Stimulated activated naive CD8-positive, alpha-beta T cell treated with anti-CD3 and anti-CD28 coated beads, Interleukin-15, Interleukin-2, amounts not matched to agents 100 ng/mL and 50 ng/mL, for 24 hours (primary cell): Measurements from ENCODE around the gene CFAP92.

Experiments used
- H3K27ac Mint-ChIP-seq: one replicate; pipeline ENCODE4 v1.8.0; 2021; ENCODE audit warnings: mild to moderate bottlenecking, mixed read lengths
- H3K27me3 Mint-ChIP-seq: one replicate; pipeline ENCODE4 v1.8.0; 2021; ENCODE audit warnings: mixed read lengths
- H3K36me3 Mint-ChIP-seq: one replicate; pipeline ENCODE4 v1.8.0; 2021; ENCODE audit warnings: low read depth, mixed read lengths
- H3K4me1 Mint-ChIP-seq: one replicate; pipeline ENCODE4 v1.8.0; 2021; ENCODE audit warnings: low read depth, mixed read lengths
- H3K4me3 Mint-ChIP-seq: one replicate; pipeline ENCODE4 v1.8.0; 2021; ENCODE audit warnings: mild to moderate bottlenecking, mixed read lengths
- H3K9me3 Mint-ChIP-seq: one replicate; pipeline ENCODE4 v1.8.0; 2021; ENCODE audit warnings: mixed read lengths

CFAP92 gene

DNA sequence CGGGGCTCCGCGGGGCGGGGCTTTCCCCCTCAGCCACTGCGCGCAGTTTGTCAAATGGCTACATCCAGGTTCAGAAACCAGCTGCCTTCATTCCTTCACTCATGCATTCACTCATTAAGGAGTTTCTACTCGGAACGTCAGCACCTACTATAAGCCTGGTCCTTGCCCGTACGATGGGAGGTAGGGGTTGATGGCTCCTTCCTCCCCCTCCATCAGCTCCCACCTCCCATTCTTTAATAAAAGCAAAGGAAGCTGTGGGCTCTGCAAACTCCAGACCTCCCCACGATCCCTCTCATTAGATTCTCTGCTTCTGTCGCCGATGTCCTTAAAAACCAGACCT is 267 bp upstream of the CFAP92 start:
- Mint-ChIP-seq H3K4me3 (peak overlapping the region; percentile 27), H3K36me3 (no peaks in the 10 kb centered on the region), H3K27ac (no peak overlapping the region), H3K4me1 (peaks cover 29% of the 10 kb centered on the region), H3K9me3 (no peaks in the 10 kb centered on the region), H3K27me3 (peaks cover 4% of the 10 kb centered on the region)

DNA sequence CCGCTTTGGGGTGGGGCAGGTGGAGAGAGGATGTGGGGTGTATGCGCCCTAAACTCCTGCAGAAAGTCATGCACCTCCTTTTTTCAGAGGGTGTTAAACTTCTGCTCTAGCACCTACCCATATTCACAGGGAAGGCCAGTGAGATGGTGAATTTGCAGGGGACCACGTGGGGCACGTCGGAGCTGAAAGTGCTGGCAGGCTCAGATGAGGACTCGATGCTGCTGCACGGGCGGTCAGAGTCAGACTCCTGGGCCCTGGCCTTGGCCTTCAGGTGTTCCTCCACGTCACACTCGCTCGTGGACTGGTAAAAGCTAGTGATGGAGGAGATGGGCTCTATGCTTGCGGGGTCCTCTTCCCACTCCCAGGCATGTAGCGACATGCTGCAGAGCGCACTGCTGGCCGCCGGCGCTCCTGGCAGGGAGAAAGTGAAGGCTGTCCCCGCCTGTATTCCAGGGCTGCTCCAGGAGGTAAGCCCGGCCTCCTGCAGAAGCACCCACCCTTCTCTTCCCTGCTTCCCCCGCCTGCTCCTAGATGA is 883 bp downstream of the CFAP92 start:
- peaks cover 24% of the 10 kb centered on the region for H3K4me1 Mint-ChIP-seq
- H3K27ac Mint-ChIP-seq, result no peak overlapping the region
- no peaks in the 10 kb centered on the region for H3K9me3 Mint-ChIP-seq
- peak overlapping the region; percentile 52 for H3K4me3 Mint-ChIP-seq
- no peaks in the 10 kb centered on the region for H3K36me3 Mint-ChIP-seq
- no peaks in the 10 kb centered on the region for H3K27me3 Mint-ChIP-seq

DNA sequence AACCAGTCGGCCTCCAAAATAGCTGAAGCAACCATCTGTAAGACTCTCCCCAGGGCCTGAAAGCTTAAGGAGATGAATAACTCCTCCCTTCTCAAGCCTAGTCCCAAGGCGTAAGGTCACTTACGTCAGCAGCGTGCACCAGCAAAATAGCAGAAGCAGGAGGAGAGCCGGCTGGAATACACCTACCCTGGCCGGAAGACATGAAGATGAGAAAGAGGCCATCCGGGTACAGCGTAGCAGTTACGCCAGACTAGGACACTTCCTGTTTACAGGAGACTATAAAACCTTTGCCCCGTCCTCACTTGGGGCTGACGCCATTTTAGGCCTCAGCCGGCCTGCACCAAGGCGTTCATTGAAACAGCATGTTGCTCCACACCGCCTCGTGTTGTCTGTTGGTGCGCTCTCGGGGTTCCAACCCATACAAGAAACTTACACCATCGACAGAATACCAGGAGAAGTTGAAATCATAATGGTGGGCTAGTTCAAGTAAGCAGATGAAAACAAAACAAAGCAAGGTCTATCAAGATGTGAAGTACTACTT is 2.5 kb downstream of the CFAP92 start:
- Mint-ChIP-seq H3K9me3 (no peaks in the 10 kb centered on the region), H3K27me3 (no peaks in the 10 kb centered on the region), H3K36me3 (no peaks in the 10 kb centered on the region), H3K4me1 (peaks cover 24% of the 10 kb centered on the region), H3K4me3 (no peak overlapping the region), H3K27ac (no peak overlapping the region)

DNA sequence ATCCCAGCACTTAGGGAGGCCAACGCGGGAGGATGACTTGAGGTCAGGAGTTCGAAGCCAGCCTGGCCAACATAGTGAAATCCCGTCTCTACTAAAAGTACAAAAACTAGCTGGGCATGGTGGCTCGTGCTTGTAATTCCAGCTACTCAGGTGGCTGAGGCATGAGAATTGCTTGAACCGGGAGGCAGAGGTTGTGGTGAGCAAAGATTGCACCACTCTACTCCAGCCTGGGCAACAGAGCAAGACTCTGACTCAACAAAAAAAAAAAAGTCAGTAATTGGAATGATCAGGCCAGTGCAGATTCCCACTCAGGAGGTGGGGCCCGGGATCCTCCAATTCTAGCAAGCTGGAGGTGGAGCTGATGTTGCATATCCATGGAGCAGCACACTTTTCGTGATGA is 5.6 kb downstream of the CFAP92 start:
- Mint-ChIP-seq H3K4me1 (no peaks in the 10 kb centered on the region), H3K9me3 (no peaks in the 10 kb centered on the region), H3K4me3 (no peak overlapping the region), H3K27ac (no peak overlapping the region), H3K27me3 (no peaks in the 10 kb centered on the region), H3K36me3 (no peaks in the 10 kb centered on the region)

DNA sequence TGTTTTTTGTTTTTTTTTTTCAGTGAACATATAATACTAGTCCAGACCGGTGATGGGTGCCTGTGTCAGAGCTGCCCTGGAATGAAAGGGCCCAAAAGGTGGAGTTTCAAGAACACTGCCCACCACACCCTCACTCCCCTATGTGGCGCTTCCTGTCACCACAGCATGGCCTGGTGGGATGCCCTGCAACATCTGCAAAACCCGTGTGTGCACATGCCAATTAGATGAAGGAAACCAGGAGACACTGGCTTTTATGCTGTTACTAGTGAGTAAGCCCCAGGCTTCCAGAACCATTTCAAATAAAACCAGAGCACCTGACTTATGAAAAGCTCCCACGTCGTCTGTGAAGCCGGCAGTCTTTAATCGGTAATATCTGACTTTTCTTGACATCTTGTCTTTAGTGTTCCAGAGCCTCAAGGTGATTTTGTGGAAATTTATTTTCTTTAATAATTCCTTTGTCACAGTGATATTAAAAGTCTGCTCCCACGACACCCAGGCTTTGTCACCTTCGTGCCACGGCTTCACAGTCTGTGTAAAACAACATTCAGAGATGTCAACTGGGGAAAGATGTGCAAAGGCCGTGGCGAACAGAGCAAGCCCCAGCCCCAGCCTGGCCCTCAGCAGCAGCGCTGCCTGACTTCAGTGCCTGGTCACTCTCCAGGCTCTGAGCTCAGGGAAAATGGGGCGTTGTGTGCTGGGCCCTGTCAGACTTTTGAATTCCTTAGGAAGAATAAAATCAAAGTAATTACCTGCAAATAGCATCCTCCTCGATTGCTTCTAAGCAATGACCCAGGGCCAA is 6.4 kb downstream of the CFAP92 start:
- Mint-ChIP-seq H3K36me3 (no peaks in the 10 kb centered on the region), H3K9me3 (no peaks in the 10 kb centered on the region), H3K27me3 (no peaks in the 10 kb centered on the region), H3K4me3 (no peak overlapping the region), H3K27ac (no peak overlapping the region), H3K4me1 (no peaks in the 10 kb centered on the region)

DNA sequence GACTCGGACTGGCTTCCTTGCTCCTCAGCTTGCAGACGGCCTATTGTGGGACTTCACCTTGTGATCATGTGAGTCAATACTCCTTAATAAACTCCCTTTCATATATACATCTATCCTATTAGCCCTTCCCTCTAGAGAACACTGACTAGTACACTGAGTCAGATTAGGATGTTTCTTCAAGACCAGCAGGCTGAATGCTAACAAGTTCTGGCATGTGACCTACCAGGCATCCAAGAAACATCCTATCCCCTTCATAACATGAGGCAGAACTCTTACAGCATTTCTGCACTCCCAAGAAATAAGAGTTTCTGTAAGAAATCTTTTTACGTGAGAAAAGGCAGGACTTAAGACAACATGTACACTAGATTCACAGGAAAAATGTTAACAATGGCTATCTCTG is 9.3 kb downstream of the CFAP92 start:
- Mint-ChIP-seq H3K36me3 (no peaks in the 10 kb centered on the region), H3K9me3 (no peaks in the 10 kb centered on the region), H3K27ac (no peak overlapping the region), H3K27me3 (no peaks in the 10 kb centered on the region), H3K4me3 (no peak overlapping the region), H3K4me1 (no peaks in the 10 kb centered on the region)

DNA sequence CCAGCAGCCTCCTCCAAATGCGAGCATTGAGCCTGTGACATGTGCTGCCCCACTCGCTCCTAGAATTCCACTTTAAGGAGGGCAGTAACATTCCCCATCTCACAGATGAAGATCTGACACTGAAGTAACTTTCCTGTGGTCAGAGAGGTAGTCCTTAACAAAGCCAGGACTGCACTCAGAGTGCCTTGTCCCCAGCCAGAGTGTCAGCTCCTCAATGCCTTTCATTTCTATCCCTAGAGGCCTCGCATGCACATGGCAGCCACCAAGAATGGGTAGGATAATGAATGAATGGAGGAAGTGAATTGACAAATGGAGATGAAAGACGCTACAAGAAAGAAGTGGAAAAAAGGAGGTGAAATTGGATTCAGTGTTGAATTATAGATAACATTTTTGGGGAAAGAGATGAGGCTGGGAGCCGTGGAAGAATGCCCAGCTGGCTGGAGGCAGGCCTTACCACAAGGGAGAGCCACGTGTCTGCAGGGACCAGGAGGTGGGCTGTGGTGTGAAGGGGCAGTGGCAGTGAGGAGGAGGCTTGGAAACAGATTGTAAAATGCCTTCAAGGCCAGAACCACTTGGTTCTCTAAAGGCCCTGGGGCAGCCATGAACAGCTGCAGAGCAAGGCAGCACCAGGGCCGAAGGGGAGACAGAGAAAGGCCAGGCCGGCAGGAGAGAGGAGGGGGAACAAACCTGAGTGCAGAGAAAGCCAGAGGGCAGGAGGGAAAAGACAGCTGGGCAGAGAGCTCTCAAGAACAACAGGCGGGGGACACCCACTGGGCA is 10.4 kb downstream of the CFAP92 start:
- Mint-ChIP-seq H3K27ac (no peak overlapping the region), H3K4me1 (no peaks in the 10 kb centered on the region), H3K27me3 (no peaks in the 10 kb centered on the region), H3K4me3 (no peak overlapping the region), H3K9me3 (no peaks in the 10 kb centered on the region), H3K36me3 (no peaks in the 10 kb centered on the region)

DNA sequence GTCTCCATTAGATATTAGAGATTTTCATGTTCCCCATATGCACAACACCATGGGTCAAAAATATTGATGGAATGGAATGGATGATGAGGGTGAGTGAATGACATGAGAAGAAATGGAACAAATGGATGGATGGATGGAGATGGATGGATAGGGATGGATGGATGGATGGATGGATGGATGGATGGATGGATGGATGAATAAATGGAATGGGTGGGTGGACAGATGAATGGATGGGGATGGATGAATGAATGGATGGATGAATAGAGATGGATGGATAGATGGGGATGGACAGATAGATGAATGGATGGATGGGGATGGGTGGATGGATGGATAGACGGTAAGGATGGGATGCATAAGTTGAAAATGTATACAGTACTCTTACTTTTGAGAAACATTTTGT is 18.6 kb downstream of the CFAP92 start:
- Mint-ChIP-seq H3K36me3 (no peaks in the 10 kb centered on the region), H3K9me3 (no peaks in the 10 kb centered on the region), H3K27me3 (peaks cover 4% of the 10 kb centered on the region), H3K4me1 (peaks cover 5% of the 10 kb centered on the region), H3K27ac (no peak overlapping the region), H3K4me3 (no peak overlapping the region)

DNA sequence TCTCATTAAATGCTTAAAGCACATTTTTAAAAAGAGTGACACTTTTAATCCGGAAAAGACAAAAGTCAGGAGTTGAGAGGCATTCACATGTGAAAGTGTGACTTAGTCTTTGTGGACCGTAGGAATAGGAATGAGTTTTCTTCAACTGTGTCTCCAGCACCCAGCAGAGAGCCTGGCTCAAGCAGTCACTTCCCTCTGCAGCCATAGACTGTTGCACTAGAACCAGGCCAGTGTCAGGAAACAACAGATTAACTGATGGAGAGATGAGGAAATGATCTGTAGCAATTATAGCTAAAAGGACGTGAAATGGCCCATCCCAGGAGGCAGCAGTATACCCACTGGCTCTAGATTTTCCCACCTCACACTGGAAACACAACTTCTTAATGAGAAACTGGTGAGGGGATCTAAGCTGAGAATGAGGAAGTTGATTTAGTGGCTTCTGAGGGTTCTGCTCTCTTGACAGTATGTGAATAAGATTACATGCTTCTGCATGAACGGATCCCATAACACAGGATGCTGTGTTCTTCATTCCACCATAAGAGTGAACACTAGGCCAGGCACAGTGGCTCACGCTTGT is 19.8 kb downstream of the CFAP92 start:
- no peak overlapping the region for H3K4me3 Mint-ChIP-seq
- peaks cover 10% of the 10 kb centered on the region for H3K4me1 Mint-ChIP-seq
- no peak overlapping the region for H3K27ac Mint-ChIP-seq
- H3K27me3 Mint-ChIP-seq, result peaks cover 4% of the 10 kb centered on the region
- no peaks in the 10 kb centered on the region for H3K9me3 Mint-ChIP-seq
- no peaks in the 10 kb centered on the region for H3K36me3 Mint-ChIP-seq

DNA sequence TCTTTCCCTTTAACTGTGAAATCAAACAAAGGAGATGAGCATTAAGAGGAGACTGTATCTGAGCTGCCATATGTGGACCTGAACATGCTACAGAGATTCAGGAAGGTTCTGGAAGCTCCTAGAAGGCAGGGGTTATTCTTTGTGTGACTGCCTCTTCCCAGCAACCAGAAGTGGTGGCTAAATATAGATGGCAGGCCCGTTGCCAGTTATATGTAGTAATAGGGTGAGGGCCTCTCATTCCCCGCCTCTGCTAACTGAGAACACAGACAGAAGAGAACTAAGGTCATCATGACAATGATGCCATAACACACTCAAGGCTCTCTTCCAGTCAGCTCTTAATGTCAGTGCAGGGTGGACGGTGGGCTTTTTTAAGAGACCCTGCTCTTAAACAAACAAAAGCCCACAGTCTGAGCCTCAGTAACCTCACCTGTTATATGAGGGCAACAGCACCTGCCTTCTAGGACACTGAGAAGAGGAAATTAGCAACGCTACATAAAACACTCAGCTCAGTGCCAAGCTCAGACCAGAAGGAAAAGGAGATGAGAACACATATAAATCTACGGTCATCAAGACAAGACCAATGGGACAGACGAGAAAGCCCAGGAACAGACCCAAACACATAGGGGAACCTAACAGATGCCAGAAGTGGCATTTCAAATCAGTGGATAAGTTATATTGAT is 22.3 kb downstream of the CFAP92 start:
- H3K4me1 Mint-ChIP-seq, result peaks cover 10% of the 10 kb centered on the region
- H3K9me3 Mint-ChIP-seq, result no peaks in the 10 kb centered on the region
- no peak overlapping the region for H3K4me3 Mint-ChIP-seq
- H3K27me3 Mint-ChIP-seq, result no peaks in the 10 kb centered on the region
- no peak overlapping the region for H3K27ac Mint-ChIP-seq
- H3K36me3 Mint-ChIP-seq, result no peaks in the 10 kb centered on the region

DNA sequence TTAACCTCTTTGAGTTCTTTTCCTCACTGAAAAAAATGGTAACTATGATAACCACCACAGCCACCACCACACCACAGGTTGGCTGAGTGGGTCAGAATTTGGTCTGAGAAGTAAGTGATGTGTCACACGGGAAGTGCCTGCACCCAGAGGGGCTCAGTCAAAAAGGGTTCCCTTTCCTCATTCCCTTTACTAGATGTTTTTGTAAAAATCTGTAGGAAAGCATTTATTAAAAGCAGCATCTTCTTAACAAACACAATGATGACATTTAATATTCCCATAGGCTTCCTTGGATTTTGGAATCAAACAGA is 23.2 kb downstream of the CFAP92 start:
- no peaks in the 10 kb centered on the region for H3K36me3 Mint-ChIP-seq
- no peak overlapping the region for H3K4me3 Mint-ChIP-seq
- no peaks in the 10 kb centered on the region for H3K27me3 Mint-ChIP-seq
- H3K4me1 Mint-ChIP-seq, result peaks cover 10% of the 10 kb centered on the region
- H3K27ac Mint-ChIP-seq, result no peak overlapping the region
- no peaks in the 10 kb centered on the region for H3K9me3 Mint-ChIP-seq

DNA sequence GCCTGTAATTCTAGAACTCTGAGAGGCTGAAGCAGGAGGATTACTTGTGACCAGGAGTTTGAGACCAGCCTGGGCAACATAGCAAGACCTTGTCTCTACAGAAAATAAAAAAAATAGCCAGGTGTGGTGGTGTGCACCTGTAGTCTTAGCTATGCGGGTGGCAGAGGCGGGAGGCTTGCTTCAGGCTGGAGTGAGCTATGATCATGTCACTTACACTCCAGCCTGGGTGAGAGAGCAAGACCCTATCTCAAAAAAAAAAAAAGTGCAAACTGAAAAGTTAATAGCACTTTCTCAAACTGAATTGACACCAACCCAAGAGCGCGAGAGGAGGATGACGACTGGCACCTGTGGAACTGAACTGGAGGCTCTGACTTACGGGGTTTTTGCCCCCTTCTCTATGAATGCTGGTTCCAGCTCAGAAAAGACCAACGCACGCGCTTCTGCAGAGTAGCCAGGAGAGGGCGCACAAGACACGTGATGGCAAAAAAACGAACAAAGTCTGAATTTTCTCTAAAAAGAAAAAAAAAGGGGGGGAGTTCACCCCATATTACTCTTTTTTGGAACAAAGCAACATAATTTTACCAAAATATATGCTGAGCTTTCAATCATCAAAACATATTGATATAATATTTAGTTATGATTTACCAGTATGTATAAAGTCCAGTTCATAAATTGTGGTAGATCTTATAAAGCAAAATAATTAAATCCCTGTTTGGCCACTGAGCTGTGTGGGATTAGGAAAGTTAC is 23.7 kb downstream of the CFAP92 start:
- no peaks in the 10 kb centered on the region for H3K9me3 Mint-ChIP-seq
- H3K4me1 Mint-ChIP-seq, result peaks cover 10% of the 10 kb centered on the region
- no peaks in the 10 kb centered on the region for H3K36me3 Mint-ChIP-seq
- H3K4me3 Mint-ChIP-seq, result no peak overlapping the region
- no peaks in the 10 kb centered on the region for H3K27me3 Mint-ChIP-seq
- H3K27ac Mint-ChIP-seq, result no peak overlapping the region

DNA sequence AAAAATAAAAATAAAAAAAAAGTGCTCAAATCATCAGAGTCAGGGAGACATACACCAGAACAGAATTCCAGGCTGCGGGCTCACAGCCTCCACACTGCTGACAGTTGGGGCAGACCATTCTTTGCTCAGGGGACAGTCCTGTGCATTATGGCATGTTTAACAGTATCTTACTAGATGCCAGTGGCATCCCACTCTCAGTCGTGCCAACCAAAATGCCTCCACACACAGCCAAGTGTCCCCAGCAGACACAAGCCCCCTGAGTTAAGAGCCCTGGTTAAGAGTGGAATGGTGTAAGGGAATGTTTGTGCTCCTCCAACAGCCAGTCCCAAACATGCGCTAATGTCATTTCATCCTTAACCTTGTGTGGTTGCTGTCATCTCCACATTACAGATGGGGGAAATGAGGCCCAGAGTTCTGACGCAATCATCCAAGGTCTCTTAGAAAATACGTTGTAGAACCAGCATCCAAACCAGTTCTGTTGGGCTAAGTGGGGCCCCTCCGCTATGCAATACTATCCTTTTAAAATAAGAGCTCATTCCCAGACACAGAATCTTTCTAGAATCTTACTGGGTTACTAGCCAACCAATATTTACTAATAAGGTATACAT is 26.0 kb downstream of the CFAP92 start:
- Mint-ChIP-seq H3K4me1 (peaks cover 10% of the 10 kb centered on the region), H3K27ac (no peak overlapping the region), H3K27me3 (no peaks in the 10 kb centered on the region), H3K9me3 (no peaks in the 10 kb centered on the region), H3K36me3 (no peaks in the 10 kb centered on the region), H3K4me3 (no peak overlapping the region)

DNA sequence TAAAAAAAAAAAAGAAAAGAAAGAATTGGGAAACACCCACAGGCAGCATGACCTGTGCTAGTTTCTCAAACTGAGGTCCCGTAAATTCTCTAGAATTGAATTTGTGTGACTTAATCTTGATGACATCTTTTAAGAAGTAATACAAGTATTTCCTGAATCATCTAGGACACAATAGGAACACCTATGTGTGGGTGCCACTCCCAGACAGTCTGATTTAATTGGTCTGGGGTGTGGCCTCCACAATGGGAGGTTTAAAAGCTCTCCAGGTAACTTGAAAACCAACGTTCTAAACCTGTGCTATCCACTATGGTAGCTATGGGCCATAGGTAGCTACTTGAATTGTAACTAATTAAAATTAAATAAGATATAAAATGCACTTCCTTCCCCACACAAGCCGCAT is 28.1 kb downstream of the CFAP92 start:
- Mint-ChIP-seq H3K36me3 (no peaks in the 10 kb centered on the region), H3K27ac (no peak overlapping the region), H3K9me3 (no peaks in the 10 kb centered on the region), H3K4me1 (peaks cover 10% of the 10 kb centered on the region), H3K27me3 (no peaks in the 10 kb centered on the region), H3K4me3 (no peak overlapping the region)
